Stimulated activated naive CD8-positive, alpha-beta T cell treated with anti-CD3 and anti-CD28 coated beads, Interleukin-15, Interleukin-2, amounts not matched to agents 100 U/mL and 50 U/mL, for 24 hours (primary cell): ENCODE measurements around the gene SLCO2A1.
A peak's percentile ranks its signal among the peaks of the same experiment; 100 is the strongest.

ENCODE experiments used
- ATAC-seq: fragments of 150-1000 bp; cut with Tn5 transposase; one replicate; pipeline ENCODE4 v1.10.0; 2021
- DNase-seq: peaks from one replicate; pipeline ENCODE4 v3.0.0; 2021

Gene SLCO2A1

DNA sequence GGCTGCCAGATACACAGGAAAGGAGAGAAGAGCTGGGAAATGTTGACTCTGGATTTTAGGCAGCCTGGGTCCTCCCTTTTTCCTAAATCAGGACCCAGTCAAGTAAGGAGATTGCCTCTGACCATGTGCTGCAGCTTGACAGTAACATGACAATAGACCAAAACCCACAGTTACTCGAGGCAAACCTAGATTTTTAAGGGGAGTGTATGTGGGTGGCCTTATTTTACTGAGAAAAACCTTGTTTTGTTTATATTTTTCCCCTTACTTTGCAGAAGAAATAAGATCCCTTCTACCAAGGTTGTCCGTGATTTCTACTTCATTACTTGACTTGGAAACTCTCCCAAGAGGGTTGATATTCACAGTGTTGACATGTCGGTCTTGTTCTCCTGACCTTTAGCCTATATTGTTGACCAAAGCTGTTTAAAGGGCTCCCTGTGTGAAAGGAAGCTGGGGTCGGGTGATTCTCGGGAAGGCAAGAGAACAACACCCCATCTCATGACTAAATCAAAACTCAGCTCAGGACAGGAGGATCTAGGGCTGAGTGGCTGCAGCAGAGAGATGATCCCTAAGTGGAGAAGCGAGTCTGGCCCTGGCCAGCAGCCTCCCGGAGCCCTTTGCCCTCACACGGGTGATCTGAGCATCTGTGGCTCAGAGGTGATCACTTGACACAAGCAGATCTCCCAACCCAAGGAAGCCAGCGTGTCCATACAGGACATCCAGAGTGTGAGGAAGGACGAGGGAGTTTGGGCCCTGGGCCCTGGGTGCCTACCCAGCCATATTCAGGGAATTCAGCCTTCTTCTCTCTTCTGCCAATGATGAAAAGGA, 31.0 kb upstream of the SLCO2A1 start:
- no peak for DNase-seq

DNA sequence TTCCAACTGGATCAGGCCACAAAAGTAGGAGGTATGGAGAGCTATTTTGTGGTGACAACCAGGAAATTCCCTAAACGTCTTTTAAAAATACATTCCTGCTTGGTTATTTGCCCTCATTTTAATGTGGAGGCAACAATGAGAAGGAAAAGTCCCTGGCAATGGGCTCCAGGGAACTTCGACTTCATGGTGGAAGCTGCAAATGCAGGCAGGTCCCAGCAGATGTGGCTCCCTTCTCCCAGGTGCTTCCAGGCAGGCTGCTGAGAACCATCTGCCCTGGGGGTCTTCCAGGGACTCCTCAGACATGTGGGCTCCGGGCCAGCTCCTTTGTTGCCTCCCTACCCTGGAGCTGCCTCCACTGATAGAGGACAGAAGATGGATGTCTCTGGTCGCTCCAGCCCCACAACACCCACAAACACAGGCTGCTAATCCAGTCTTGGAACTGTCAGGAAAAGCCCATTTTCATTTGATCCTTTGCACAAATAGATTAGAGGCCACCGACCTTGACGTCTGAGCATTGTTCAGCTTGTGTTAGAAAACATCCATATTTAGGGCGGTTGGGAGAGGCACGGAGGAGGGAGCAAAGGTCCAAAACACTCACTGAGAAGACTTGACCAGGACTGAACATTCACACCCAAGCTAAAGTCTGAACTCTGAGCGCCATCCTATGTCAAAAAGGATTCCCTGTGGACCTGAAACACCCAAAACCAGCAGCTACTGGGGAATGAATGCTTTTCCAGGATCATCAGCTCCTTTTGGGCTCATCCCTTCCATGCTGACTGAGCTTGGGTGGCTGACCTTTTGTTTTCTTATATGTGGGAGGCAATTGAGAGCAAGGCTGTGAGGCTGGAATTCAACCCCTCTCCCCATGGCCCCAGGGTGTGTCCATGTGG, 30.2 kb upstream of the SLCO2A1 start:
- no peak for ATAC-seq
- no peak for DNase-seq

More for the DNA sequence above, 31.0 kb upstream of the SLCO2A1 start:
- no peak for ATAC-seq

DNA sequence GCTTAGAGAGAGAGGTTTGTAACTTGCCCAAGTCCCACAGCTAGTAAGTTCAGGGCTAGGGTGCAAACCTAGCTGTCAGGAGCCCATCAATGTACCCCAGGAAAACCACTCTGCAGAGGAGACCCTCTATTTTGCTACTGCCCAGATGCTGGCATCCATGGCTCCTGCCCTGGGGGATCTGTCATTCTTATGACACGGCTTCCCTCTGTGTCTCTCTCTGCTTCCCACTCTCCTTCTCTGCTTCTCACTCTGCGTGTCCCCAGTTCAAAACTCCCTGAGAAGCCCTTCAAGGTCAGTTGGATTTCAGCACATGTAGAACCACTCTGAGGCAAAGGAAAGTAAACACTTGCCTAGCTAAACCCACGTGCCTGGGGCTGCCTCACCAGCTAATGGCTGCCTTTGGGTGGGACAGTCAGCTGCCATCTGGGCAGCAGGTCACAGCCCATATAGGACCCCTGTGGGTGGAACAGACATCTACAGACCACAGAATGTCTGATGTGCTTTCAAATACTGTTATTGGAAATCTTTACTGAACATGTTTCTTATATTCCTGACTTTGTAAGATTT, 29.4 kb upstream of the SLCO2A1 start:
- no peak for ATAC-seq
- no peak for DNase-seq

DNA sequence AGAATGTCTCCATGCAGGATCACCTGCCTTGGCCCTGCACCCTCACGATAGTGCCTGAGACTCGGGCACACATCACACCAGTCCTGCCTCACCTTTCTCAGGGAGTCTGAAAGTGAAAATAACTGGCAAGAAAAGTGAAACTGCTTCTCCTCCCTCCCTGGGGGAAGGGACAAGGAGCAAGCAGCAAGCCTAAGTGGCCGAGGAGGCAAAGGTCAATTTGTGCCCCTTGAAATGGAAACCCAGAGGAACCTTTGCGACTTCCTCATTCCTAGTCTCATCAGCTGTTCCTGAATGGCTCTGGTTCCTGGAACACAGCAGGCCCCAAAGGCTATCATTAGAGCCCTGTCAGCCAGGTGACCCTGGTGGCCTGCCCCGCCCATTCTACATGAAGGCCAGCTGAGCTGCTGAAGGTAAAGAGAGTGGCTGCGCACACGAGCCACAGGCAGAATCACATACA, 28.0 kb upstream of the SLCO2A1 start:
- no peak for ATAC-seq
- no peak for DNase-seq

DNA sequence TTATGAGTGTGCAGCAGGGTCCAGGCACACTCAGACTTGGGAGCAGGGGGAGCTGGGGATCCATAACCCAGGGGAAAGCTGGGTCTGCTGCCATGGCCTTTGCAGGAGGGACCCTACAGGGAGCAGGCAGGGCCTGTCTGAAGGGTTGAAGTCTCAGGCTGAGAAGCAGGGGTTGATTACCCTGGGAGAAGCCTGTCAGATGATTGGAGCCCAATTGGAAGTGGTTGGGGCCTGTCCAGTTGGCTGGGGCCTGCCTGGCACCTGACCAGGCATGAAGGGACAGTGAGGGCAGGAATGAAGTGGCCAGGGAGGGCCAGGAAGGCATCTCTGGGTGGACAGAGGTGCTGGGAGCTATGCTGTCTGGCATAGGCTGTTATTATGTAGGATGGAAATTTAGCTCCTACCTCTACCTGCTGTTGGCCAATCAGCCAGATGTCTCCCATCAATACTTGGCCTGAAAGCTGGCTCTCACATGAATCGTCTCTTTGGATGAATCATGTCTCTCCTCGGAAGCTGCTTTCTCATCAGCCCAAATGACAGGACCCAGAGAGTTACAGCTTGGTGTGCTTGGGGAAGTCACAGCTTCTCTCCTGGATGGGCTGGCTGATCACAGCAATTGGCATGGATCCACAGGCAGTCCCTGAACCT, 27.4 kb upstream of the SLCO2A1 start:
- ATAC-seq = no peak
- DNase-seq = no peak

DNA sequence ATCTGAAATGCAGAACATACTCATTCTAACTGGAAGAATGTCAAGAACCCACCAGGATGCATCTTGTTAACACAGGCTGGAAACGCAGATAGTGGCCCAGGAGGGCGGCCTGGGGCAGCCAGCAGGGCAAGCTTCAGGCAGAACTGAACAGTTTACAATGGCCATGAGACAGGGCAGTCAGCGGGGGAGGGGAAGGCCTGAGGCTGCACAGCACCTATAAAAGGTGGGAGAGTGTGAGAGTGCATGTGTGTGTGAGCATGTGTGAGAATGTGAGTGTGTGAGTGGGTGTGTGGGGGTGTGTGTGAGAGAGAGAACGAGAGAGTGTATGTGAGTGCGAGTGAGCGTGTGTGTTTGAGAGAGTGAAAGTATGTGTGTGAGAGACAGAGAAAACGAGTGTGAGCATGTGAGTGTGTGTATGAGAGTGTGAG, 26.8 kb upstream of the SLCO2A1 start:
- no peak for DNase-seq

DNA sequence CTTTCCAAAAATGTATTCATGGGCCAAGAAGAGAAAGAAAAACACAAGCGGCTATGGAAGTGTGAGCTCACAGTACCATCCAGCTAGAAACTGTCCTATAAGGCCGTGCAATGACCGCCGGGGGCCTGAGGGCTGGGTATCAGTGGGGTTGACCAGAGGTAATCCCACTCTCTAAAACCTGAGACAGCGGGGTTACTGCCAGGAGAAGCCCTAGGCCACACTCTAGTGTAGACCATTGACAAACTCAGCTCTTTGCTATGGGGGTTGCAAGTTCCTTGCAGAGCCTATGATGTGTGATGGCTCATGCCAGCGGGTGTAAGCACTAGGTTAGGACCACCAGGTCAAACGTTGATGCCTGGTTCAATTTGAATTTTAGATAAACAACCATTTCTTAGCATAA, 25.9 kb upstream of the SLCO2A1 start:
- no peak for ATAC-seq
- no peak for DNase-seq

More for the DNA sequence above, 26.8 kb upstream of the SLCO2A1 start:
- no peak for ATAC-seq

DNA sequence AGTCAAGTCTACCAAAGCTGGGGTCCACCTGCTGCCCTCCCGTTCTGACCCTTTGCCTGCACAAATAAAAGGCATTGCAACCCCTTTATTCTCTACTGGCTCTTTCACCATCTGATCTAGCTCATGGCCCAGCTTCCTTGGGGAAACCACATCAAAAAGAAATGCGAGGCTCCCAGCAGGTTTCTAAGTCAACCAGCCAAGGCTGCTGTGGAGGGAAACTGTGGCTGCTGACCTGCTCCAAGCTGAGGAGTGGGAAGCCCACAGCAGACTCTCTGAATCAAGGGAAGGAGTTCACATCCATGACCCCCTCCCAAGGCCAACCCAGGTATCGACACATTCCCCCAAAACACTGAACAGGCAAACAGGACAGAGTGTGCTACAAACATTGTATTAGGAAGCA, 25.2 kb upstream of the SLCO2A1 start:
- no peak for DNase-seq
- ATAC-seq = no peak

DNA sequence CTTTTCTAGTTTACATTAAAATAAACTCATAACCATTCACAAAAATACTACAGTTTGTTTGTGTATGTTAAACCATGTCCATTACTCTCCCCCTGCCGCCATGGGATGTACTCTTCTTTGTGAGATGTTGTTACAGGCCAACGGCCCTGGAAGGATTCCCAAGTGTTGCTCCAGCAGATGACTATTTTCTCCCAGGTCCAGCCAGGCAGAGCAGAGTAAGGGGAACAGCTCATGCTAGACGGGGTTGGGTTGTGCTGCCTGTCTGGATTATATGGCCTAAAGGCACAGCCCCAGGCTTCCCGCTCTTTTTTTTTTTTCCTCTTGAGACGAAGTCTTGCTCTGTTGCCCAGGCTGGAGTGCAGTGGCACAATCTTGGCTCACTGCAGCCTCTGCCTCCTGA, 24.5 kb upstream of the SLCO2A1 start:
- ATAC-seq (no peak), DNase-seq (no peak)

DNA sequence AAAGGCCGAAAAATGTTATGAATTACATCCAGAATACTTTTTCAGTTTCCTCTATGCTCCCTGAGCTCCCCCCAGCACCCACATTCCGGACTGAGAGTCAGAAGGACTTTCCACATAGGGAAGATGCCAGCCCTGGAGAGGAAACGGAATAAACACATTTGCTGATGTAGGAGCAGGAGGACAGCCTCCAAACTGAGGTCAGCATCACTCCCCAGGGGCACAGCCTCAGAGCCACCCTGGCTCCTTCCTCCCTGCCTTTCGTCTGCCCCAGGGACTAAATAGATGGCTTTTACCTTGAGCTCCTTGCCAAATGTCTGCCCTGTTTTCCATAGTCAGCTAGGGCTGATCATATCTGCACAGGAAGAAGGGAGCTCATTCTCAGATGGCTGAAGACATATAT, 22.6 kb upstream of the SLCO2A1 start:
- ATAC-seq = no peak
- no peak for DNase-seq

DNA sequence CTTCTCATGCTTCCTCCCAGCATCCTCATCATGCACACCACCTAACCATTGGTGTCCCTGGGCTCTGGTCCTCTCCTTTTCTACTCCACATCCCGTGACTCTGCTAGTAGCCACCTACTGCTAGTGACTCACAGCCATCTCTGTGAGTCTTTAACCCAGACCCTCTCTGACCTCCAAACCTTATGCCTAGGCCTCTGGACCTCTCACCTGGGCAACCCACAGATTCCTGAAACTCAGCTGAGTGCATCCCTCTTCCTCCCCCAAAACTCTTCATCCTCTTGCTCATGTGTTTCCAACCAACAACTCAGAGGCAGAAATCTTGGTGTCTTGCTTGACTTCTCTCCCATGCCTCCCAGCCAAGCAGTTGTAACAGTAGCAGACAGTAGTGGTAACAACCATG, 20.0 kb upstream of the SLCO2A1 start:
- no peak for DNase-seq
- ATAC-seq = no peak

DNA sequence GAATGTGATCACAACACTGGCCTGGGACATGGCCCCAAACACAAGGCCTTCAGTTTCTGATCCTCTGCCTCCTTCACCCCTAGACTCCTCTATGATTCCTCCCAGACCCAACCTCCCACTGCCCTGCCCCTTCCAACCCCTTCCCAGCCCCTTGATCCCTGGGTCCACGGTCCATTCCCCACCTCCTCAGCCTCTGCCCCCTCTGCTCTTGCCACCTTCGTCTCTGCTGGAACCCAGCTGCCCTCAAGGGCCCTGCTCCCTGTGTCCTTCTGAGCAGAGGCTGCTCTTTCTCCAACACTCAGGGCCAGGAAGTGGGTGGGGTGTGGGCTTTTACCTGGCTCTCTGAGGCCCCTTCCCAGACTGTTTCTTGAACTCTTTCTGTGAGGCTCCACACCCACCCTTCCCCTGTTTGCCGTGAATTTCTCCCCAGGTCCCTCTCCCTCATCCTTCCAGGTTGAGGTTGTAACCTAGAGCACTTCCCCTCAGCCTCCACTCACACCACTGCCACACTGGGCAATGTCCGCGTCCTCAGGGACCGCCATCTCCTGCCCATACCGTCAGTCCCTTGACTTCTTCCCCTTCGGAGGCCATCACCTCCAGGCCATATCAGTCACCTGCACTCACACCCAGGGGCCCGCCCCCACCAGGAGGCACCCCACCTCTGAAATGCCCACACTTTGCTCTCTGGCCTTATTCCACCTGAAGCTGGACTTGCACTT, 18.7 kb upstream of the SLCO2A1 start:
- ATAC-seq (no peak), DNase-seq (no peak)

DNA sequence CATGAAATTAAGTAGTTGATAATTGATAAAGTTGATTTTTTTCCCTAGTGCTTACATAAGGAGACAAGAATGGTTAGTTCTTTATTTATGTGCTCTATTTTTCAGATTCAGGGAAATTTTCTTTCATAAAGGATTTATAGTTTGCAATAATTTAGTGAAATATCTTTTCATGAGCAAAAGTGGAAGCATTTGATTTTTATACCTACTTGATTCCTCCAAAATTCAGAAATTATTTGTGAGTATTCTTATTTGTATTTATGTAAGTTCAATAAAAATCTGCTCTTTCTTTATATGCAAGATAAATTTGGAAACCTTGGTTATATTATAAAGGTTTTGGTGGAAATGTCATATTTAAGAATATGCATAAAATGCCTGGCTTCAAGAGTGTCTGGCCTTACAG, 14.7 kb upstream of the SLCO2A1 start:
- DNase-seq (no peak), ATAC-seq (no peak)

DNA sequence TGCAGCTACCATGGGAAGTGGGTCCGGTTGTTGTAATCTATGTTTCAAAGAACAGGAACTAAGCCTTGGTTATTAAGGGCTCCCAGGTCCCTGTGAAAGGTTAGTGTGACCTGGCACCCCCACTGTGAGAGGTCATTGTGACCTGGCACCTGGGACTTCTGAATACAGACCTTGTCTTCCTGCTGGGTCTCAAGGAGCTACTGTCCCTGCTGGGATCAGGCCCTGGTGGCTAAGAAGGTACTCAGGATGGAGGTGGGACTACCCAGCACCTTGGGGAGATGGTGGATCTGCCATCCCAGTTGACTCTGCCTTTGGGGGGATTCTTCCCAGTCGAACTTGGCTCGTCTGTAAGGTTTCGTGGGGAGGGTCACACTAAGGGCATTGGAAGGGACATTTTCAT, 10.3 kb upstream of the SLCO2A1 start:
- DNase-seq (no peak), ATAC-seq (no peak)

DNA sequence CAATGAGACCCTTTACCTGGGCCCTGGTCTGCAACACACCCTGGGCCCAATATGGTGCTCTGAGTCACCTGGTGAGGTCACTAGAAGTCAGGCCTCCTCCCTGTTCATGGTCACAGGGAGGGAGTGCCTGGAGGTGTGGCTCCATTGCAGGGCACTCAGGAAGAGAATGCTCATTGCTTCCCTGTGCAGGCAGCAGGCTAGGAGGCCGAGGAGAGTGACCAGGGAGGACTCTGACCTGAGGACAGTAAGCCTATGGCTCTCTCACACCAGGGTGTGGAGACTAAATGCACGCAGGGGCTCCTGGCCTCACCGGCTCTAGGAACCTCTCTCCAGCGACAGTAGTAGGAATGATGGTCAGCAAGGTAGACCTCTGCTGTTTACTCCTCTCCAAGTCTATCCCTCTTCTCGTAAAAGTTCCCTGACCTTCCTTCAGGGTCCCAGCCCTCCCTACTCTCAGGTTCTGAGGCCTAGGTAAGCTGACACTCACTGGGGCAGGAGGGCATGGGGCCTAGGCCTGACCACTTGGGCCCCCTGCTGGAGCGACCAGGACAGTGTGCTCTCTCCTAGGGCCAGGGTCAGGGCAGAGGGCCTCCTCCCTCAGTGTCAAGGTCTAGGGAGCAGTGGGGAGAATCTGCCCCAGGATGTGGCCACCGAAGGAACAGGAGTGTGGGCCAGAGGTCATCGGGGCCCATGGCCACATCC, 9.6 kb upstream of the SLCO2A1 start:
- DNase-seq (no peak), ATAC-seq (peak; percentile 36)

DNA sequence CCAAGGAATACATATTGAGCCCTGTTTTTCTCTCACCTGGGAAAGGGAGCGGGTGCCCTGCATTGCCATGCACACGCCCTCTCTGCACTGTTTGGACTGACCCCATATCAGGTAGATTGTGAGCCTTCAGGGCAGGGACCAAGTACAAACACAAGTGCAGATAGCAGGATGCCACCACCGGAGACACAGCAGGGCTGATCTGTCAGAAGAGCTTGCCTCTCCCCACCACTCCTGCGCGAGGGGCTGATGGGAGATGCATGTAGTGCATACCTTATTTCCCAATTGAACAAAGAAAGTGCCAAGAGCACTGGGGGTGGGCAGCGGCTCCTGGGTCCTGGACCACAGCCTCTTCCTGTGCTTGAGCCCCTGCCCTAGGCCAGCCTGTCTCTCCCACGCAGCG, 9.0 kb upstream of the SLCO2A1 start:
- DNase-seq (no peak), ATAC-seq (no peak)

DNA sequence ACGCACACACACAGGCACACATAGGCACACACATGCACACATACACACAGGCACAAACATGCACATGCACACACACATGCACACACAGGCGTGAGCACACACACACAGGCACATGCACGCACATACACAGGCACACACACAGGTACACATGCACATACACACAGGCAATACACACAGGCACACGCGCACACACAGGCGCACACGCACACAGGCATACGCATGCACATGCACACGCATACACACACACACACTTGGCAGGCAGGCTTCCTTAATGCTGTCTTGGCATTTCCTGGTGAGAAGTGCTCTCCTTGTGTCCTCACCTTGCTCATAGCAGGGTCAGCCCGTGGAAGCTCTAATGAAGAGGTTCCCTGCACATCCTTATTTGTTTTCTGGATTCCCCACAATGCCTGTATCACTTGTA, 8.4 kb upstream of the SLCO2A1 start:
- ATAC-seq (no peak), DNase-seq (no peak)

DNA sequence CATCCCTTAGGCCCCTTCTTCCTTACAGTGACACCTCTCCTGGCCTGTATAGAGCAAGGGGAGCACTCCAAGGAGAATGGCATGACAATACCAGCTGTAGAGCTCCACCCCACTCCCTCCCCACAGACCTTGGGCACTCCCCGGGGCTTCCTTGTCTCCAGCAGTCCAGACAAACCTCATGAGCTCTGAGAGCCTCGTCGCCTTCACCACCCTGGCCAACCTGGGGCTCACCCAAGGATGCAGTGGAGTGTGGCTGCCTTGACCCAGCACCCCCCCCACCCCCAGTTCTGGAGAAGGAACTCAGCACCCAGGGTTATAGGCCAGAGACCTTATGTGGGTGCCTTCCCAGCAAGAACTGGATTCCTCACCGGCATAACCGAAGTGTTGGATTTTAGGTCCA, 7.4 kb upstream of the SLCO2A1 start:
- no peak for DNase-seq
- ATAC-seq = no peak

DNA sequence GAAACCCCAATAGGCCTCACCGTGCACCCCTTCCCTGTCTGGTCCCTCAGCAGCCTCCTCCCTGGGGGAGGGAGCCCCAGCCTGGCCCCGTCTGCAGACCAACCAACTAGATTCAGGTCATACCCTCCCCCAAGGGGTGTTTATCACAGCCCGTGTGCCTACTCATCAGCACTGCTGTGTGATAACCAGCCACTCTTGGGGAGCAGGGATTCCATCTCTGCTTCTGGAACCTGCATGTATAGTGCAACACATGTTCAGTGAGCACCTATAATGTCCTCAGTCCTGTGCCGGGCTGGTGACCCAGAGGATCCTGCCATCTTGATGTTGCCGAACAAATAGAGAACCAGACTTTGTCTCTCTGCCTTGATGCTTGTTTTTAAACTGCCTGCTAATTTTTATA, 6.6 kb upstream of the SLCO2A1 start:
- no peak for ATAC-seq
- DNase-seq = no peak

DNA sequence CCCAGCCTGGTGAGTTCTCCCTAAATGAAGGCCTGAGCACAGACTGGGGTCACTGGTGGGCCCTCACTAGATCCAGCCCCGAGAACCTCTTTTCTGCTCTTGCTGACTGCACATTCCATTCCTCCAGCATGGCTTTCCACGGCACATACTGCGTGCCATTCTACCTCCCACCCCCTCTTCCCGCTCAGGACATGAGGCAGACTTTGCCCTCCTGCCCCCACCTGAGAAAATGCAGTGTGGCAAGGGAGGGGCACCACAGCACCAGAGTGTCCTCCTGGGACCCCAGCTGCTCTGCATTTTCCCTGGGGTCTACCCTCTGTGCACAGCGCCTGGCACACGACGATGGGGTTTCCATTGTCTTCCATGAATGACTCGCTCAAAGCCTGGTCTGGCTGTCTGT, 6.1 kb upstream of the SLCO2A1 start:
- no peak for ATAC-seq
- DNase-seq = no peak
